ENCODE results near the gene DNM1L.

DNA sequence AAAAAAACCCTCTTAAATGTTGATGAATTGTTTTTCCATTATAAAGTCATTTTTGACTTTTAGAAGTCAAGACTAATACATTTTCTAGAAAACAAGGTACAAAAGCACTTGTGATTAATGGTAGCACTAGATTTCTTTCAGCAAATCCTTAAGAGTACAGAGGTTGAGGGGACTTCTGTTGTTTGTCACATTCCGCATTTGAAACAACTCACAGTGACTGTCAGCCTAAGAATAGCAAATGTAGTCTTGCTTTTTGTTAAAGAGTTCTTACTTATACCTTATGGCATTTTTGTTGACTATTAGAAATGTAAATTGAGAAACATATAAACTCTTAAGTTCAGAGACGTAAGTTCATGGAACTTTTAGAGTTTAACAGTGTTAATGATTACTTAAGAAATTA, 60.2 kb downstream of the DNM1L start:
- TF ChIP-seq, protein P1, sequence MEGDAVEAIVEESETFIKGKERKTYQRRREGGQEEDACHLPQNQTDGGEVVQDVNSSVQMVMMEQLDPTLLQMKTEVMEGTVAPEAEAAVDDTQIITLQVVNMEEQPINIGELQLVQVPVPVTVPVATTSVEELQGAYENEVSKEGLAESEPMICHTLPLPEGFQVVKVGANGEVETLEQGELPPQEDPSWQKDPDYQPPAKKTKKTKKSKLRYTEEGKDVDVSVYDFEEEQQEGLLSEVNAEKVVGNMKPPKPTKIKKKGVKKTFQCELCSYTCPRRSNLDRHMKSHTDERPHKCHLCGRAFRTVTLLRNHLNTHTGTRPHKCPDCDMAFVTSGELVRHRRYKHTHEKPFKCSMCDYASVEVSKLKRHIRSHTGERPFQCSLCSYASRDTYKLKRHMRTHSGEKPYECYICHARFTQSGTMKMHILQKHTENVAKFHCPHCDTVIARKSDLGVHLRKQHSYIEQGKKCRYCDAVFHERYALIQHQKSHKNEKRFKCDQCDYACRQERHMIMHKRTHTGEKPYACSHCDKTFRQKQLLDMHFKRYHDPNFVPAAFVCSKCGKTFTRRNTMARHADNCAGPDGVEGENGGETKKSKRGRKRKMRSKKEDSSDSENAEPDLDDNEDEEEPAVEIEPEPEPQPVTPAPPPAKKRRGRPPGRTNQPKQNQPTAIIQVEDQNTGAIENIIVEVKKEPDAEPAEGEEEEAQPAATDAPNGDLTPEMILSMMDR (IDR thresholded peaks at IDR 0.05), result no peak
- no peak for TF ChIP-seq POLR2A (IDR thresholded peaks at IDR 0.05)
